CD4-positive, CD25-positive, alpha-beta regulatory T cell (primary cell): ENCODE results near the gene RAD54L. TPM values are rescaled to one million over a fixed set of nuclear protein-coding genes. Genes with fewer than 3 reads are reported as not detected.

Experiments
- ATAC-seq, 2 donors: fragments of 150-1000 bp; cut with Tn5 transposase; one replicate each; pipeline ENCODE4 v1.10.0; 2021; ENCODE audit warnings: low read depth in 2 of 2, moderate number of reproducible peaks in 2 of 2, moderate library complexity in 1 of 2
- DNase-seq, 3 donors: peaks; one replicate each; pipeline versions ENCODE4 v3.0.0 to v3.0.0-alpha.2; 2012 to 2022; ENCODE audit warnings: mixed read lengths in 1 of 3
- H3K27ac ChIP-seq: one replicate; pipeline ENCODE4 v1.7.0; 2013; ENCODE audit warnings: mild to moderate bottlenecking, low read length; ENCODE audit not compliant: insufficient read depth, poor library complexity, severe bottlenecking
- H3K27me3 ChIP-seq: one replicate; pipeline ENCODE4 v1.7.0; 2013; ENCODE audit warnings: low read length; ENCODE audit not compliant: control insufficient read depth, insufficient read depth
- H3K36me3 ChIP-seq: one replicate; pipeline ENCODE4 v1.7.0; 2013; ENCODE audit warnings: mild to moderate bottlenecking, low read length, moderate library complexity; ENCODE audit not compliant: control insufficient read depth, insufficient read depth
- H3K4me1 ChIP-seq: 2 replicates; pipeline ENCODE4 v1.7.0; 2013; ENCODE audit warnings: mild to moderate bottlenecking, low read length; ENCODE audit not compliant: insufficient read depth, control insufficient read depth, poor library complexity, severe bottlenecking
- H3K4me3 ChIP-seq: one replicate; pipeline ENCODE4 v1.7.0; 2013; ENCODE audit warnings: low read depth, mild to moderate bottlenecking, low read length, moderate library complexity
- H3K9me3 ChIP-seq, 2 experiments: 1 replicate in 1 of 2; 2 replicates in 1 of 2; pipeline ENCODE4 v1.7.0; 2013; ENCODE audit warnings: low read length in 2 of 2, mild to moderate bottlenecking in 1 of 2, moderate library complexity in 1 of 2; ENCODE audit not compliant: control insufficient read depth in 2 of 2
- H3K27ac Mint-ChIP-seq, 3 donors: one replicate each; pipeline ENCODE4 v1.8.0; 2020 to 2022; ENCODE audit warnings: mild to moderate bottlenecking in 3 of 3, mixed read lengths in 3 of 3, moderate library complexity in 2 of 3
- H3K27me3 Mint-ChIP-seq: one replicate; pipeline ENCODE4 v1.8.0; 2022; ENCODE audit warnings: mild to moderate bottlenecking, mixed read lengths
- H3K36me3 Mint-ChIP-seq: one replicate; pipeline ENCODE4 v1.8.0; 2020; ENCODE audit warnings: mixed read lengths
- H3K4me1 Mint-ChIP-seq, 4 donors: one replicate each; pipeline ENCODE4 v1.8.0; 2020 to 2022; ENCODE audit warnings: mixed read lengths in 4 of 4, mild to moderate bottlenecking in 1 of 4
- H3K4me3 Mint-ChIP-seq, 4 donors: one replicate each; pipeline ENCODE4 v1.8.0; 2020 to 2022; ENCODE audit warnings: mild to moderate bottlenecking in 4 of 4, mixed read lengths in 4 of 4, moderate library complexity in 3 of 4
- H3K9me3 Mint-ChIP-seq, 7 donors: one replicate each; pipeline ENCODE4 v1.8.0; 2020 to 2022; ENCODE audit warnings: mixed read lengths in 7 of 7, mild to moderate bottlenecking in 3 of 7, moderate library complexity in 2 of 7
- polyA plus RNA-seq, 4 donors: library from polyadenylated mRNA; unstranded; fragments of 300-500 nt; fragmentation: Illumina TruSeq; gene quantifications; one replicate each; pipeline ENCODE4 v1.2.3, GENCODE V29; 2021
- total RNA-seq: library from RNA; stranded (reverse); gene quantifications from one replicate; pipeline ENCODE4 v1.2.3, GENCODE V29; 2022

Gene RAD54L
- total and polyA plus RNA-seq, 5 donors from 2014 or later: 0.13 to 1.7 (median 0.41) TPM; not detected in 1

- H3K9me3 Mint-ChIP-seq: no peaks in the 10 kb centered on the region
- no peak for ATAC-seq
- H3K27ac Mint-ChIP-seq: peak overlapping the region in 2 of 3 donors; percentile 1 to 56
- no peaks in the 10 kb centered on the region for H3K4me1 Mint-ChIP-seq
- no peak for DNase-seq
- no peaks in the 10 kb centered on the region for H3K27me3 Mint-ChIP-seq
- H3K9me3 ChIP-seq: no peaks in the 10 kb centered on the region
- H3K27me3 ChIP-seq: no peaks in the 10 kb centered on the region
- no peak overlapping the region for H3K4me3 Mint-ChIP-seq
- no peaks in the 10 kb centered on the region for H3K4me1 ChIP-seq
- no peak overlapping the region for H3K4me3 ChIP-seq
- peaks cover 3% of the 10 kb centered on the region for H3K36me3 ChIP-seq
- no peak overlapping the region for H3K27ac ChIP-seq
- peaks cover 16% of the 10 kb centered on the region for H3K36me3 Mint-ChIP-seq
Measured at GRCh38 chr1:46262508-46262907, 14.9 kb downstream of the RAD54L start.

- DNase-seq (no peak), ATAC-seq (no peak)
- Mint-ChIP-seq H3K27me3 (no peaks in the 10 kb centered on the region), H3K4me3 (no peak overlapping the region), H3K27ac (peak overlapping the region in 1 of 3 donors; percentile 30), H3K4me1 (no peaks in the 10 kb centered on the region), H3K36me3 (peaks cover 16% of the 10 kb centered on the region), H3K9me3 (no peaks in the 10 kb centered on the region)
- Histone ChIP-seq H3K4me3 (no peak overlapping the region), H3K27ac (no peak overlapping the region), H3K27me3 (no peaks in the 10 kb centered on the region), H3K9me3 (no peaks in the 10 kb centered on the region), H3K4me1 (no peaks in the 10 kb centered on the region), H3K36me3 (peaks cover 3% of the 10 kb centered on the region)
Measured at GRCh38 chr1:46263146-46263545, 15.6 kb downstream of the RAD54L start.

- H3K4me3 Mint-ChIP-seq: no peak overlapping the region
- H3K27ac ChIP-seq: no peak overlapping the region
- ATAC-seq: no peak
- peak overlapping the region in 1 of 3 donors; percentile 26 for H3K27ac Mint-ChIP-seq
- no peak for DNase-seq
- no peaks in the 10 kb centered on the region for H3K4me1 ChIP-seq
- H3K27me3 ChIP-seq: no peaks in the 10 kb centered on the region
- H3K9me3 Mint-ChIP-seq: no peaks in the 10 kb centered on the region
- peaks cover 3% of the 10 kb centered on the region for H3K36me3 ChIP-seq
- peaks cover 5% of the 10 kb centered on the region for H3K36me3 Mint-ChIP-seq
- no peak overlapping the region for H3K4me3 ChIP-seq
- H3K9me3 ChIP-seq: no peaks in the 10 kb centered on the region
- no peaks in the 10 kb centered on the region for H3K4me1 Mint-ChIP-seq
- no peaks in the 10 kb centered on the region for H3K27me3 Mint-ChIP-seq
Measured at GRCh38 chr1:46268578-46268977, 21.0 kb downstream of the RAD54L start.

- H3K27me3 Mint-ChIP-seq: no peaks in the 10 kb centered on the region
- no peak for ATAC-seq
Measured at GRCh38 chr1:46274225-46275029, 26.9 kb downstream of the RAD54L start.

GRCh38 chr1:46275030-46275337, 27.4 kb downstream of the RAD54L start:
- DNase-seq (no peak), ATAC-seq (no peak)
- Mint-ChIP-seq H3K4me3 (no peak overlapping the region), H3K27ac (peak overlapping the region in 1 of 3 donors; percentile 79), H3K36me3 (peaks cover 5% of the 10 kb centered on the region), H3K4me1 (peaks cover 0 to 5% (median 0%) of the 10 kb centered on the region in 4 donors), H3K27me3 (no peaks in the 10 kb centered on the region), H3K9me3 (peaks cover 0 to 2% (median 0%) of the 10 kb centered on the region in 7 donors)
- H3K9me3 ChIP-seq: no peaks in the 10 kb centered on the region
- H3K27ac ChIP-seq: no peak overlapping the region
- H3K36me3 ChIP-seq: peaks cover 10% of the 10 kb centered on the region
- H3K4me3 ChIP-seq: no peak overlapping the region
- no peaks in the 10 kb centered on the region for H3K4me1 ChIP-seq
- H3K27me3 ChIP-seq: no peaks in the 10 kb centered on the region

More at GRCh38 chr1:46274225-46275029, 26.9 kb downstream of the RAD54L start:
- no peak overlapping the region for H3K4me3 ChIP-seq
- peaks cover 0 to 5% (median 0%) of the 10 kb centered on the region in 4 donors for H3K4me1 Mint-ChIP-seq
- no peaks in the 10 kb centered on the region for H3K36me3 Mint-ChIP-seq
- DNase-seq: no peak
- peaks cover 9% of the 10 kb centered on the region for H3K36me3 ChIP-seq
- H3K27me3 ChIP-seq: no peaks in the 10 kb centered on the region
- H3K4me3 Mint-ChIP-seq: no peak overlapping the region
- no peaks in the 10 kb centered on the region for H3K9me3 ChIP-seq
- H3K4me1 ChIP-seq: no peaks in the 10 kb centered on the region
- no peak overlapping the region for H3K27ac ChIP-seq
- peaks cover 0 to 2% (median 0%) of the 10 kb centered on the region in 7 donors for H3K9me3 Mint-ChIP-seq
- peak overlapping the region in 2 of 3 donors; percentile 51 to 79 for H3K27ac Mint-ChIP-seq

GRCh38 chr1:46277658-46278373, 30.3 kb downstream of the RAD54L start:
- H3K27me3 ChIP-seq: no peaks in the 10 kb centered on the region
- H3K27ac Mint-ChIP-seq: no peak overlapping the region
- H3K27ac ChIP-seq: no peak overlapping the region
- peaks cover 0 to 2% (median 0%) of the 10 kb centered on the region in 7 donors for H3K9me3 Mint-ChIP-seq
- peaks cover 0 to 5% (median 0%) of the 10 kb centered on the region in 4 donors for H3K4me1 Mint-ChIP-seq
- H3K4me1 ChIP-seq: no peaks in the 10 kb centered on the region
- H3K27me3 Mint-ChIP-seq: no peaks in the 10 kb centered on the region
- H3K4me3 ChIP-seq: no peak overlapping the region
- H3K36me3 Mint-ChIP-seq: peaks cover 19% of the 10 kb centered on the region
- H3K4me3 Mint-ChIP-seq: no peak overlapping the region
- peaks cover 18% of the 10 kb centered on the region for H3K36me3 ChIP-seq
- no peaks in the 10 kb centered on the region for H3K9me3 ChIP-seq
- ATAC-seq (no peak), DNase-seq (no peak)

GRCh38 chr1:46278807-46279206, 31.2 kb downstream of the RAD54L start:
- Mint-ChIP-seq H3K36me3 (peaks cover 19% of the 10 kb centered on the region), H3K27me3 (no peaks in the 10 kb centered on the region)

More at GRCh38 chr1:46278807-46279206, 31.2 kb downstream of the RAD54L start:
- Histone ChIP-seq H3K4me3 (no peak overlapping the region), H3K36me3 (peaks cover 18% of the 10 kb centered on the region), H3K27ac (no peak overlapping the region), H3K9me3 (no peaks in the 10 kb centered on the region), H3K4me1 (no peaks in the 10 kb centered on the region), H3K27me3 (no peaks in the 10 kb centered on the region)
- Mint-ChIP-seq H3K27ac (peak overlapping the region in 1 of 3 donors; percentile 29), H3K4me1 (peaks cover 0 to 5% (median 0%) of the 10 kb centered on the region in 4 donors), H3K9me3 (peaks cover 0 to 2% (median 0%) of the 10 kb centered on the region in 7 donors), H3K4me3 (no peak overlapping the region)
- ATAC-seq: no peak
- DNase-seq: no peak
